Neural cell (in vitro differentiated cells): ENCODE data around the gene TMPRSS3. TPM values are rescaled to one million over a fixed set of nuclear protein-coding genes. Genes with fewer than 3 reads are reported as not detected.

Experiments used
- H2AFZ ChIP-seq: fragments of 200-600, 300-800 bp; sonication (generic), shearing (Covaris generic); 2 replicates; pipeline ENCODE4 v1.6.0; 2014; ENCODE audit warnings: low read depth, mild to moderate bottlenecking, antibody characterized with exemption, low read length, moderate library complexity
- H3F3A ChIP-seq: fragments of 200-600 bp; shearing (Covaris generic); 2 replicates; pipeline ENCODE4 v1.6.1; 2016; ENCODE audit warnings: mild to moderate bottlenecking, moderate library complexity, mixed read lengths, antibody characterized with exemption, low read length; ENCODE audit not compliant: insufficient read depth, poor library complexity, severe bottlenecking
- H3K27ac ChIP-seq: fragments of 200-600, 300-800 bp; sonication (generic), shearing (Covaris generic); 2 replicates; pipeline ENCODE4 v1.5.1; 2014; ENCODE audit warnings: mild to moderate bottlenecking, low read length, moderate library complexity
- H3K27me3 ChIP-seq: fragments of 300-800, 200-600 bp; sonication (generic), shearing (Covaris generic); 2 replicates; pipeline ENCODE4 v1.6.0; 2014; ENCODE audit warnings: mild to moderate bottlenecking, low read depth, low read length, moderate library complexity; ENCODE audit not compliant: insufficient read depth
- H3K36me3 ChIP-seq: fragments of 300-800, 200-600 bp; sonication (generic), shearing (Covaris generic); 2 replicates; pipeline ENCODE4 v1.5.1; 2014; ENCODE audit warnings: mild to moderate bottlenecking, antibody characterized with exemption, low read length, moderate library complexity; ENCODE audit not compliant: insufficient read depth
- H3K4me2 ChIP-seq: fragments of 300-800, 200-600 bp; sonication (generic), shearing (Covaris generic); 2 replicates; pipeline ENCODE4 v1.6.0; 2014; ENCODE audit warnings: mild to moderate bottlenecking, low read length
- H3K4me3 ChIP-seq: fragments of 300-800, 200-600 bp; sonication (generic), shearing (Covaris generic); 2 replicates; pipeline ENCODE4 v1.5.1; 2014; ENCODE audit warnings: mild to moderate bottlenecking, low read length, moderate library complexity
- H3K79me2 ChIP-seq: fragments of 200-600 bp; shearing (Covaris generic); replicated peaks from 2 replicates; pipeline ENCODE4 v1.6.0; 2014; ENCODE audit warnings: mild to moderate bottlenecking, low read length, moderate library complexity; ENCODE audit not compliant: insufficient read depth
- H3K9ac ChIP-seq: fragments of 300-800, 200-600 bp; sonication (generic), shearing (Covaris generic); 2 replicates; pipeline ENCODE4 v1.6.1; 2016; ENCODE audit warnings: mild to moderate bottlenecking, low read length, mixed read lengths
- H3K9me2 ChIP-seq: fragments of 200-600 bp; shearing (Covaris generic); 2 replicates; pipeline ENCODE4 v1.6.1; 2016; ENCODE audit warnings: mild to moderate bottlenecking, low read length, mixed read lengths; ENCODE audit not compliant: insufficient read depth
- H3K9me3 ChIP-seq: fragments of 200-600, 300-800 bp; sonication (generic), shearing (Covaris generic); 2 replicates; pipeline ENCODE4 v1.6.1; 2016; ENCODE audit warnings: mild to moderate bottlenecking, mixed run types, low read length, moderate library complexity, mixed read lengths
- H4K20me1 ChIP-seq: fragments of 200-600 bp; shearing (Covaris generic); 2 replicates; pipeline ENCODE4 v1.6.1; 2016; ENCODE audit warnings: mild to moderate bottlenecking, mixed run types; ENCODE audit not compliant: insufficient read depth
- EP300 ChIP-seq: fragments of 450-650 bp; conservative IDR thresholded peaks from 2 replicates; pipeline ENCODE4 v1.6.1; 2014; ENCODE audit warnings: antibody characterized with exemption, mild to moderate bottlenecking, moderate library complexity; ENCODE audit not compliant: poor library complexity, severe bottlenecking
- EZH2 ChIP-seq: fragments of 200-600, 300-800 bp; shearing (Covaris generic), sonication (generic); IDR thresholded peaks from 2 replicates; pipeline ENCODE4 v1.6.1; 2014; ENCODE audit warnings: antibody characterized with exemption, low read length, borderline replicate concordance, mild to moderate bottlenecking; ENCODE audit not compliant: insufficient read depth, poor library complexity, severe bottlenecking
- MXI1 ChIP-seq: fragments of 450-650 bp; conservative IDR thresholded peaks from 2 replicates; pipeline ENCODE4 v1.6.1; 2014; ENCODE audit warnings: antibody characterized with exemption, mild to moderate bottlenecking; ENCODE audit not compliant: poor library complexity, severe bottlenecking
- POLR2AphosphoS5 ChIP-seq: IDR thresholded peaks from 2 replicates; pipeline ENCODE4 v1.6.1; 2012
- RAD21 ChIP-seq: fragments of 450-650 bp; conservative IDR thresholded peaks from 2 replicates; pipeline ENCODE4 v1.6.1; 2014; ENCODE audit warnings: antibody characterized with exemption, mild to moderate bottlenecking, moderate library complexity
- SMC3 ChIP-seq: fragments of 450-650 bp; conservative IDR thresholded peaks from 2 replicates; pipeline ENCODE4 v1.6.1; 2014; ENCODE audit warnings: antibody characterized with exemption, mild to moderate bottlenecking, moderate library complexity; ENCODE audit not compliant: poor library complexity
- TAF1 ChIP-seq: IDR thresholded peaks from 2 replicates; pipeline ENCODE4 v1.6.1; 2012; ENCODE audit warnings: low read depth
- polyA plus RNA-seq: library from polyadenylated mRNA; depleted of rRNA; stranded (reverse); fragments of >200 nt; gene quantifications from 2 replicates; pipeline ENCODE4 v1.2.3, GENCODE V29; 2014
- TF ChIP-seq, protein P1 (sequence below): IDR thresholded peaks from 2 replicates; pipeline ENCODE4 v1.6.1; 2012; ENCODE audit warnings: borderline replicate concordance
- TF ChIP-seq, protein P2 (sequence below): fragments of 450-650 bp; IDR thresholded peaks from 2 replicates; pipeline ENCODE4 v1.5.1; 2014; ENCODE audit warnings: antibody characterized with exemption, mild to moderate bottlenecking, moderate library complexity; ENCODE audit not compliant: poor library complexity, severe bottlenecking

Gene TMPRSS3
- polyA plus RNA-seq, 1 donor from 2014 or later = 0.12 TPM

DNA sequence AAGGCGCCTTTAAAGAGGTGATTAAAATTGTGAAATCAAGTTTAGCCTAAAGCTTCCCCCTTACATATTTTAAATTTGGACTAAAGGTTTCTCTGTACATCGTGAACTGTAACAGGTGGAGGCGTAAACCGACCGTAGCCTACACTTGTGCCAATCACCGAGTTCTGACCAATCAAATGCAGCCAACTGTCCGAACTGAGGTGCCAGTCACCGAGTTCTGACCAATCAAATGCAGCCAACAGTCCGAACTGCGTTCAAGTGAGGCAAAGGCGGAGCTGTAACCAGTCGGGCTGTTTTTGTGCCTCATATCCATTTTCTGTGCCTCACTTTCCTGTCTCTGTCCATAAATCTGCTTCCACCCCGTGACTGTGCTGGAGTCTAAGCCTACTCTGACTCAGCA is 36.9 kb downstream of the TMPRSS3 start:
- Histone ChIP-seq H3K79me2 (no peaks in the 10 kb centered on the region), H3F3A (no peaks in the 10 kb centered on the region)

GRCh38 chr21:42358261-42358660 is 37.6 kb downstream of the TMPRSS3 start:
- no peak overlapping the region for H3K4me3 ChIP-seq

More for the DNA sequence above, 36.9 kb downstream of the TMPRSS3 start:
- TF ChIP-seq SMC3 = no peak
- TF ChIP-seq MXI1 = no peak
- TF ChIP-seq, protein P1, sequence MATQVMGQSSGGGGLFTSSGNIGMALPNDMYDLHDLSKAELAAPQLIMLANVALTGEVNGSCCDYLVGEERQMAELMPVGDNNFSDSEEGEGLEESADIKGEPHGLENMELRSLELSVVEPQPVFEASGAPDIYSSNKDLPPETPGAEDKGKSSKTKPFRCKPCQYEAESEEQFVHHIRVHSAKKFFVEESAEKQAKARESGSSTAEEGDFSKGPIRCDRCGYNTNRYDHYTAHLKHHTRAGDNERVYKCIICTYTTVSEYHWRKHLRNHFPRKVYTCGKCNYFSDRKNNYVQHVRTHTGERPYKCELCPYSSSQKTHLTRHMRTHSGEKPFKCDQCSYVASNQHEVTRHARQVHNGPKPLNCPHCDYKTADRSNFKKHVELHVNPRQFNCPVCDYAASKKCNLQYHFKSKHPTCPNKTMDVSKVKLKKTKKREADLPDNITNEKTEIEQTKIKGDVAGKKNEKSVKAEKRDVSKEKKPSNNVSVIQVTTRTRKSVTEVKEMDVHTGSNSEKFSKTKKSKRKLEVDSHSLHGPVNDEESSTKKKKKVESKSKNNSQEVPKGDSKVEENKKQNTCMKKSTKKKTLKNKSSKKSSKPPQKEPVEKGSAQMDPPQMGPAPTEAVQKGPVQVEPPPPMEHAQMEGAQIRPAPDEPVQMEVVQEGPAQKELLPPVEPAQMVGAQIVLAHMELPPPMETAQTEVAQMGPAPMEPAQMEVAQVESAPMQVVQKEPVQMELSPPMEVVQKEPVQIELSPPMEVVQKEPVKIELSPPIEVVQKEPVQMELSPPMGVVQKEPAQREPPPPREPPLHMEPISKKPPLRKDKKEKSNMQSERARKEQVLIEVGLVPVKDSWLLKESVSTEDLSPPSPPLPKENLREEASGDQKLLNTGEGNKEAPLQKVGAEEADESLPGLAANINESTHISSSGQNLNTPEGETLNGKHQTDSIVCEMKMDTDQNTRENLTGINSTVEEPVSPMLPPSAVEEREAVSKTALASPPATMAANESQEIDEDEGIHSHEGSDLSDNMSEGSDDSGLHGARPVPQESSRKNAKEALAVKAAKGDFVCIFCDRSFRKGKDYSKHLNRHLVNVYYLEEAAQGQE = no peak
- TF ChIP-seq RAD21 = no peak
- TF ChIP-seq, protein P2, sequence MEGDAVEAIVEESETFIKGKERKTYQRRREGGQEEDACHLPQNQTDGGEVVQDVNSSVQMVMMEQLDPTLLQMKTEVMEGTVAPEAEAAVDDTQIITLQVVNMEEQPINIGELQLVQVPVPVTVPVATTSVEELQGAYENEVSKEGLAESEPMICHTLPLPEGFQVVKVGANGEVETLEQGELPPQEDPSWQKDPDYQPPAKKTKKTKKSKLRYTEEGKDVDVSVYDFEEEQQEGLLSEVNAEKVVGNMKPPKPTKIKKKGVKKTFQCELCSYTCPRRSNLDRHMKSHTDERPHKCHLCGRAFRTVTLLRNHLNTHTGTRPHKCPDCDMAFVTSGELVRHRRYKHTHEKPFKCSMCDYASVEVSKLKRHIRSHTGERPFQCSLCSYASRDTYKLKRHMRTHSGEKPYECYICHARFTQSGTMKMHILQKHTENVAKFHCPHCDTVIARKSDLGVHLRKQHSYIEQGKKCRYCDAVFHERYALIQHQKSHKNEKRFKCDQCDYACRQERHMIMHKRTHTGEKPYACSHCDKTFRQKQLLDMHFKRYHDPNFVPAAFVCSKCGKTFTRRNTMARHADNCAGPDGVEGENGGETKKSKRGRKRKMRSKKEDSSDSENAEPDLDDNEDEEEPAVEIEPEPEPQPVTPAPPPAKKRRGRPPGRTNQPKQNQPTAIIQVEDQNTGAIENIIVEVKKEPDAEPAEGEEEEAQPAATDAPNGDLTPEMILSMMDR = no peak
- no peak for TF ChIP-seq EZH2
- TF ChIP-seq TAF1 = no peak
- no peak for TF ChIP-seq POLR2AphosphoS5
- no peak for TF ChIP-seq EP300
- Histone ChIP-seq H3K4me2 (no peak overlapping the region), H3K27ac (no peak overlapping the region), H4K20me1 (no peaks in the 10 kb centered on the region), H3K27me3 (no peaks in the 10 kb centered on the region), H3K4me3 (no peak overlapping the region), H3K36me3 (no peaks in the 10 kb centered on the region), H3K9me2 (no peaks in the 10 kb centered on the region), H3K9me3 (no peaks in the 10 kb centered on the region), H2AFZ (no peak overlapping the region), H3K9ac (no peak overlapping the region)

More at GRCh38 chr21:42358261-42358660, 37.6 kb downstream of the TMPRSS3 start:
- H3K27me3 ChIP-seq = no peaks in the 10 kb centered on the region
- no peaks in the 10 kb centered on the region for H3K79me2 ChIP-seq
- H3K36me3 ChIP-seq = no peaks in the 10 kb centered on the region
- H3K9me3 ChIP-seq = no peaks in the 10 kb centered on the region
- no peaks in the 10 kb centered on the region for H4K20me1 ChIP-seq
- no peak overlapping the region for H3K4me2 ChIP-seq
- H3K27ac ChIP-seq = no peak overlapping the region
- no peak overlapping the region for H3K9ac ChIP-seq
- no peak for TF ChIP-seq POLR2AphosphoS5
- no peak for TF ChIP-seq MXI1
- TF ChIP-seq, protein P1 = no peak
- TF ChIP-seq, protein P2 = no peak
- no peak for TF ChIP-seq TAF1
- no peak for TF ChIP-seq SMC3
- TF ChIP-seq EZH2 = no peak
- TF ChIP-seq RAD21 = no peak
- no peak for TF ChIP-seq EP300
- H3F3A ChIP-seq = no peaks in the 10 kb centered on the region
- H3K9me2 ChIP-seq = no peaks in the 10 kb centered on the region
- H2AFZ ChIP-seq = no peak overlapping the region
